HepG2 (cell line): ENCODE data around the gene ARID5B.

ENCODE experiments used
- EZH2 ChIP-seq: conservative IDR thresholded peaks from 2 replicates; pipeline ENCODE4 v1.6.1; 2012; ENCODE audit warnings: mild to moderate bottlenecking, low read depth, low read length, moderate library complexity
- GABPA ChIP-seq, 2 experiments: IDR thresholded peaks; 2 replicates each; pipeline ENCODE4 v1.6.1; 2011 to 2016; ENCODE audit warnings: low read depth in 2 of 2, low read length in 1 of 2, missing biosample characterization in 1 of 2, missing genetic modification characterization in 1 of 2
- KLF6 ChIP-seq: IDR thresholded peaks from 2 replicates; pipeline ENCODE4 v1.8.0; 2016; ENCODE audit warnings: missing biosample characterization, missing genetic modification reagents
- POLR2A ChIP-seq, 2 experiments: IDR thresholded peaks; 2 replicates each; pipeline ENCODE4 v1.6.1; 2011; ENCODE audit warnings: low read depth in 2 of 2, low read length in 2 of 2, mild to moderate bottlenecking in 1 of 2, moderate library complexity in 1 of 2; ENCODE audit not compliant: insufficient read depth in 1 of 2
- PTBP1 ChIP-seq: fragments of 200-400 bp; formaldehyde crosslinking; IDR thresholded peaks from 2 replicates; pipeline ENCODE4 v1.6.1; 2018; ENCODE audit warnings: low read length, low read depth; ENCODE audit not compliant: poor library complexity, severe bottlenecking
- YY1 ChIP-seq: IDR thresholded peaks from 2 replicates; pipeline ENCODE4 v1.6.1; 2011; ENCODE audit warnings: low read length, low read depth, moderate library complexity, mild to moderate bottlenecking; ENCODE audit not compliant: insufficient read depth, insufficient replicate concordance
- ZNF256 ChIP-seq: sonication (generic); formaldehyde crosslinking; conservative IDR thresholded peaks from 2 replicates; pipeline ENCODE4 v1.4.0; 2020; ENCODE audit warnings: missing genetic modification reagents
- ZNF891 ChIP-seq: sonication (generic); formaldehyde crosslinking; IDR thresholded peaks from 2 replicates; pipeline ENCODE4 v1.5.0; 2020; ENCODE audit warnings: mild to moderate bottlenecking, missing genetic modification reagents
- TF ChIP-seq, protein P1 (sequence below): sonication (generic); formaldehyde crosslinking; IDR thresholded peaks from 2 replicates; pipeline ENCODE4 v1.5.1; 2020; ENCODE audit warnings: mild to moderate bottlenecking, missing genetic modification reagents, borderline replicate concordance
- TF ChIP-seq, protein P2 (sequence below): sonication (generic); formaldehyde crosslinking; IDR thresholded peaks from 2 replicates; pipeline ENCODE4 v1.8.0; 2022; ENCODE audit warnings: missing genetic modification reagents, low read depth, mild to moderate bottlenecking, borderline replicate concordance
- TF ChIP-seq, protein P3 (sequence below): sonication (generic); formaldehyde crosslinking; IDR thresholded peaks from 2 replicates; pipeline ENCODE4 v1.4.0; 2020; ENCODE audit warnings: missing genetic modification reagents
- TF ChIP-seq, protein P4 (sequence below): sonication (generic); formaldehyde crosslinking; IDR thresholded peaks from 2 replicates; pipeline ENCODE4 v1.4.0; 2020; ENCODE audit warnings: missing genetic modification reagents
- TF ChIP-seq, protein P5 (sequence below): sonication (generic); formaldehyde crosslinking; IDR thresholded peaks from 2 replicates; pipeline ENCODE4 v1.5.0; 2020; ENCODE audit warnings: mild to moderate bottlenecking, missing genetic modification reagents, moderate library complexity

DNA sequence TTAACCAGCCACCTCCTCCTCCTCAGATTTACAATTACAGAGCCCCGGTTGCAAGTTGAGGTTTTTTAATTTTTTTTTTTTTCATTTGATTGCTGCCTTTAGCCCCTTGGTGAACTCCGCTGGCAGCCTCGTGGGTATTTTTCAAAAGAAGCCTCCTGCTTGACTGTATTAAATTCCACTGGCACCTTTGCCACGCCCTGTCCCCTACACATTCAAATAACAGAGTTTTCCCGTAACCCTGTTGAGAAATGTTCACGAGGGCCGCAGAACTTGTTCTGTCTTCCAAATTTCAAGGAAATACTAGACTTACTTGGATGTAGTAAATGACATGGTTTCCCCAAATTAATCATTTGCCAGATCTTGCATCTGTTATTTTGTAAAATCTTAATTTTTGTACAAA lies 167.0 kb downstream of the ARID5B start:
- TF ChIP-seq, protein P1, sequence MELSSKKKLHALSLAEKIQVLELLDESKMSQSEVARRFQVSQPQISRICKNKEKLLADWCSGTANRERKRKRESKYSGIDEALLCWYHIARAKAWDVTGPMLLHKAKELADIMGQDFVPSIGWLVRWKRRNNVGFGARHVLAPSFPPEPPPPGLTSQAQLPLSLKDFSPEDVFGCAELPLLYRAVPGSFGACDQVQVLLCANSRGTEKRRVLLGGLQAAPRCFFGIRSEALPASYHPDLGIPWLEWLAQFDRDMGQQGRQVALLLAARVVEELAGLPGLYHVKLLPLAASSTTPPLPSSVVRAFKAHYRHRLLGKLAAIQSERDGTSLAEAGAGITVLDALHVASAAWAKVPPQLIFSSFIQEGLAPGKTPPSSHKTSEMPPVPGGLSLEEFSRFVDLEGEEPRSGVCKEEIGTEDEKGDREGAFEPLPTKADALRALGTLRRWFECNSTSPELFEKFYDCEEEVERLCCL (CRISPR knock-in tag): no peak
- no peak for TF ChIP-seq POLR2A (IDR thresholded peaks at IDR 0.05; ENCODE audit: insufficient read depth in 1 of 2, low read depth in 2 of 2, low read length in 2 of 2)
- TF ChIP-seq, protein P2, sequence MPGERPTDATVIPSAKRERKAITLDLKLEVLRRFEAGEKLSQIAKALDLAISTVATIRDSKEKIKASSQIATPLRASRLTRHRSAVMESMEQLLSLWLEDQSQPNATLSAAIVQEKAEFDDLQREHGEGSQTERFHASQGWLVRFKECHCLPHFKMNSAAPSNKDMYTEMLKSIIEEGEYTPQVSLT (CRISPR knock-in tag): no peak
- no peak for TF ChIP-seq YY1
- TF ChIP-seq, protein P3, sequence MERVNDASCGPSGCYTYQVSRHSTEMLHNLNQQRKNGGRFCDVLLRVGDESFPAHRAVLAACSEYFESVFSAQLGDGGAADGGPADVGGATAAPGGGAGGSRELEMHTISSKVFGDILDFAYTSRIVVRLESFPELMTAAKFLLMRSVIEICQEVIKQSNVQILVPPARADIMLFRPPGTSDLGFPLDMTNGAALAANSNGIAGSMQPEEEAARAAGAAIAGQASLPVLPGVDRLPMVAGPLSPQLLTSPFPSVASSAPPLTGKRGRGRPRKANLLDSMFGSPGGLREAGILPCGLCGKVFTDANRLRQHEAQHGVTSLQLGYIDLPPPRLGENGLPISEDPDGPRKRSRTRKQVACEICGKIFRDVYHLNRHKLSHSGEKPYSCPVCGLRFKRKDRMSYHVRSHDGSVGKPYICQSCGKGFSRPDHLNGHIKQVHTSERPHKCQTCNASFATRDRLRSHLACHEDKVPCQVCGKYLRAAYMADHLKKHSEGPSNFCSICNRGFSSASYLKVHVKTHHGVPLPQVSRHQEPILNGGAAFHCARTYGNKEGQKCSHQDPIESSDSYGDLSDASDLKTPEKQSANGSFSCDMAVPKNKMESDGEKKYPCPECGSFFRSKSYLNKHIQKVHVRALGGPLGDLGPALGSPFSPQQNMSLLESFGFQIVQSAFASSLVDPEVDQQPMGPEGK: no peak
- TF ChIP-seq EZH2: no peak
- TF ChIP-seq, protein P4, sequence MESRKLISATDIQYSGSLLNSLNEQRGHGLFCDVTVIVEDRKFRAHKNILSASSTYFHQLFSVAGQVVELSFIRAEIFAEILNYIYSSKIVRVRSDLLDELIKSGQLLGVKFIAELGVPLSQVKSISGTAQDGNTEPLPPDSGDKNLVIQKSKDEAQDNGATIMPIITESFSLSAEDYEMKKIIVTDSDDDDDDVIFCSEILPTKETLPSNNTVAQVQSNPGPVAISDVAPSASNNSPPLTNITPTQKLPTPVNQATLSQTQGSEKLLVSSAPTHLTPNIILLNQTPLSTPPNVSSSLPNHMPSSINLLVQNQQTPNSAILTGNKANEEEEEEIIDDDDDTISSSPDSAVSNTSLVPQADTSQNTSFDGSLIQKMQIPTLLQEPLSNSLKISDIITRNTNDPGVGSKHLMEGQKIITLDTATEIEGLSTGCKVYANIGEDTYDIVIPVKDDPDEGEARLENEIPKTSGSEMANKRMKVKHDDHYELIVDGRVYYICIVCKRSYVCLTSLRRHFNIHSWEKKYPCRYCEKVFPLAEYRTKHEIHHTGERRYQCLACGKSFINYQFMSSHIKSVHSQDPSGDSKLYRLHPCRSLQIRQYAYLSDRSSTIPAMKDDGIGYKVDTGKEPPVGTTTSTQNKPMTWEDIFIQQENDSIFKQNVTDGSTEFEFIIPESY (CRISPR knock-in tag): no peak
- TF ChIP-seq ZNF891: no peak
- no peak for TF ChIP-seq PTBP1
- TF ChIP-seq KLF6: no peak
- TF ChIP-seq, protein P5, sequence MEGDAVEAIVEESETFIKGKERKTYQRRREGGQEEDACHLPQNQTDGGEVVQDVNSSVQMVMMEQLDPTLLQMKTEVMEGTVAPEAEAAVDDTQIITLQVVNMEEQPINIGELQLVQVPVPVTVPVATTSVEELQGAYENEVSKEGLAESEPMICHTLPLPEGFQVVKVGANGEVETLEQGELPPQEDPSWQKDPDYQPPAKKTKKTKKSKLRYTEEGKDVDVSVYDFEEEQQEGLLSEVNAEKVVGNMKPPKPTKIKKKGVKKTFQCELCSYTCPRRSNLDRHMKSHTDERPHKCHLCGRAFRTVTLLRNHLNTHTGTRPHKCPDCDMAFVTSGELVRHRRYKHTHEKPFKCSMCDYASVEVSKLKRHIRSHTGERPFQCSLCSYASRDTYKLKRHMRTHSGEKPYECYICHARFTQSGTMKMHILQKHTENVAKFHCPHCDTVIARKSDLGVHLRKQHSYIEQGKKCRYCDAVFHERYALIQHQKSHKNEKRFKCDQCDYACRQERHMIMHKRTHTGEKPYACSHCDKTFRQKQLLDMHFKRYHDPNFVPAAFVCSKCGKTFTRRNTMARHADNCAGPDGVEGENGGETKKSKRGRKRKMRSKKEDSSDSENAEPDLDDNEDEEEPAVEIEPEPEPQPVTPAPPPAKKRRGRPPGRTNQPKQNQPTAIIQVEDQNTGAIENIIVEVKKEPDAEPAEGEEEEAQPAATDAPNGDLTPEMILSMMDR: no peak
- no peak for TF ChIP-seq ZNF256 (CRISPR knock-in tag)
- TF ChIP-seq GABPA (IDR thresholded peaks at IDR 0.05; ENCODE audit: low read depth, low read length): no peak
- no peak for TF ChIP-seq GABPA (CRISPR knock-in tag; IDR thresholded peaks at IDR 0.05; ENCODE audit: low read depth)
